Measurements from ENCODE around the gene RAB36.

Gene RAB36

GRCh38 chr22:23137905-23138561 is 7.2 kb upstream of the RAB36 start:
- peak; percentile 67 for DNase-seq (ENCODE audit: low spot score)

DNA sequence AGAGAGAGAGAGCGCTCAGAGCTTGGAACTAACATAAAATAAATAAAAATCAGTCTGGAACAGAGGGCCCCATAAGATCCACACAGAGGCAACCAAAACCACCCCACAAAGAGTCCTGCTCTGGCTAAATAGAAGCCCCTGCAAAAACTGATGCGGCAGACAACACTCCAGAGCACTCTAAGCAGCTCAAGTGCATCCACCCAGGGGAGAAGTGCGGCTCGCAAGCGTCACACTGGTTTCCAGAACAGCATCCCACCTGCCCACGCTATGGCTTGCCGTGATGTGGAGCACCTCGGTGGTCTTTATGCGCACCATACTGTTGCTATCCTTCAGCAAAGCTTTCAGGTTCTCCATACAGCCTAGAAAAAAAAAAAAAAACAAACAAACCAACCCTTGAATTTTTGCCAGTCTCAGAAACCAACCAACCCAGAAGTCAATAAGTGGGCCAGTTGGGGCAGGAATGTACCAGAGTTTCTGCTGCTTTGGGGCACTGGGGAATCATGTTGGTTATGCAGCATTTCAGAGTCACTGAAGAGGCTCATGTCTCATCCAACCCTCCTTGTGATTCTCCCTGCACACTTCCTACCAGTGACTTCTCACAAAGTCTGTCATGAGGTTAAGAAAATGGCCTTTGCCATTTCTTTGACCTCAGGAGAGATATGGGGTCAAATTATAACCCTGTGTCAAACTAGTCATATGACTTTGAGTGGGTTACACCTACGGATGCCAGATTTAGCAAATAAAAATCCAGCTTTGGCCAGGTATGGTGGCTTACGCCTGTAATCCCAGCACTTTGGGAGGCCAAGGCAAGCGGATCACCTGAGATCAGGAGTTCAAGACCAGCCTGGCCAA is 6.5 kb upstream of the RAB36 start:
- no peak for DNase-seq (ENCODE audit: low spot score)

GRCh38 chr22:23140385-23140784 is 4.9 kb upstream of the RAB36 start:
- no peak for DNase-seq (ENCODE audit: low spot score)

DNA sequence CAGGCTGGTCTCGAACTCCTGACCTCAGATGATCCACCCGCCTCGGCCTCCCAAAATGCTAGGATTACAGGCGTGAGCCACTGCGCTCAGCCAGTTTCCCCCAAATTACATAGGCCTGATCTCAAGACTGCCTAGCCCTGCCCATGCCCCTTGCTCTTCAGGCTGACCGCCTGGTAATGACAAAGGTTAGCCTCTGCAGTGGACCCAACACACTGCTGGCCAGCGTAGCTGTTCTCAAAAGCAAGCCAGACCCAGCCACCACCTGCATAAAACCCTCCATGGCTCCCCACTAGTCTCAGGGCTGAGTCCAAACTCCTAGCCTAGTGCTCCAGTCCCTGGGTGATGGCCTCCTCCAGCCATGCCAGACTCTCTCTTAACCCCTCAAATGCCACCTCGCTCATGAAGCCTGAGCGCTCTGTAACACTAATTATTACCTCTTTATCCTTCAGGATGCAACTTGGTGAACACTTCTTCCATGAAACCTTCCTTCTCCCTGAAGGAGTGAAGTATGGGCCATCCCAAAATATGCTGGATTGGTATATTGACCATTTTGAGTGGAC is 2.7 kb upstream of the RAB36 start:
- no peak for DNase-seq (ENCODE audit: low spot score)

- DNase-seq (ENCODE audit: low spot score): no peak
Observed at GRCh38 chr22:23143119-23143518, 2.2 kb upstream of the RAB36 start.

DNA sequence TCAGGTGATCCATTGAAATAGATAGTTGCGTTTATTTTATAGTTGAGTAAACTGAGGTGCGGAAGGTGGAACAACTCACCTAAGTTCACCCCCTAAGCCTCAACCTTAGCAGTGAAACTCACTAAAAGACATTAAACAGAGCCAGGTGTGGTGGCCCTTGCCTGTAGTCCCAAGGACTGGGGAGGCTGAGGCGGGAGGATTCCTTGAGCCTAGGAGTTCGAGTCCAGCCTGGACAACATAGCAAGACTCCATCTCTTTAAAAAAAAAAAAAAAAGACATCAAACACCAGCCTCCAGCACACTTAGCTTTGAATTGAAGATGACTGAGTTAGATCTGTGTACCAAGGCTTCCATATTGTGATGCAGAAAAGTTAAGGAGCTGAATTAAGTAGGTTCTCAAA is 845 bp upstream of the RAB36 start:
- no peak for DNase-seq (ENCODE audit: low spot score)

GRCh38 chr22:23145878-23146470 is 697 bp downstream of the RAB36 start:
- no peak for DNase-seq (ENCODE audit: low spot score)

GRCh38 chr22:23146478-23147205 is 1.4 kb downstream of the RAB36 start:
- DNase-seq (ENCODE audit: low spot score): no peak

DNA sequence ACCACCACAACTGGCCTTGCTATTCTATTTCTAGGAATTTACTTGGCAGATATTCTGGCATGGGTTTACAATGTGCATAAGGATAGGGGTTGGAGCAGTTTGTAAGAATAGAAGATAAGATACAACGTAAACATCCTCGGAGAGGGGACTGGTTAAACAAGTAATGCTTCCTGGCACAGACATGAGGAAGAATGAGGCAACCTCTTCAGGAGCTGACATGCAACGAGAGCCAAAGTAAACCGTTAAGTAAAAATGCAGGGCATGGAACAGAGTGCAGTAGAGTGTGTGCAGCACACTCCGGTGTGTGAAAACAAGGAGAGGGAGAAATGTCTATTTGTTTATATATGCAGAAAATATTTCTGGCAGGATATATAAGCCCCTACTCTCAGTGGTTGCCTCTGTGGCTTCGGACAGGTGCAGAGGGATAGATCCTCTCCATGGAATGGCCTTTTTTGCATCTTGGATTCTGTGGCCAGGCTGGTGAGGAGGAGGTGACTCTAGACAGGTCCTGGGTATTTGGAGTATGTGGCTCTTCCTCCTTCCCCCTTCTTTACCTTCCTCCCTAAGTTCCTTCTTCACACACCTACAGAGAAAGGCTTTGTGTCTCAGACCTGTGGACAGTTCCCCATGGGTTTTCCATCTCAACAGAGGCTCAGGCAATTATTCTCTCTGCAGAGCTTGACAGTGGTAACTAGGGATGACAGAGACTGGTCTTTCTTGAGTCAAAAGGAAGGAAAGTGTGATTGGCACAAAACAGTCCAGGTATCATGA is 2.5 kb downstream of the RAB36 start:
- no peak for DNase-seq (ENCODE audit: low spot score)

GRCh38 chr22:23149743-23150238 is 4.5 kb downstream of the RAB36 start:
- no peak for DNase-seq (ENCODE audit: low spot score)

GRCh38 chr22:23150762-23151161 is 5.5 kb downstream of the RAB36 start:
- DNase-seq (ENCODE audit: low spot score): no peak

DNA sequence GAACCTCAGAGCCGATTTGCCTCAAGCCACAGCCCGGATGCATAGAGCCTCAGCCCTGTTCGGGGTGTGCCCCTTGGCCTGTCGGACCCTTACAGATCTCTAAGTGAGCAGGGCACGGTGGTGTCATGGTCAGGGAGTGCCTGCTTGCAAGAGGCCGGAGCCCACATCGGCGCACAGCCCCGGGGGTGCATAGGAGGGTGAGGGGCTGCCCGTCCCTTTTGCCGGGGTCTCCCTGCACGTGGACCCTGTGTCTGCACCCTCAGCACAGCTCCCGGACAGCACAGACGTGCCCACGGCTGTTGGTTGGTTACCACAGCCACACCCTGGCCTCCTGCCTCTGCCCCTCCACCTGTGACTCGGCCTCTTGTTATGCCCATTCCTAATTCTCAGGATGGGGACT is 6.5 kb downstream of the RAB36 start:
- DNase-seq (ENCODE audit: low spot score): no peak

- DNase-seq (ENCODE audit: low spot score): no peak
Observed at GRCh38 chr22:23152238-23153114, 7.2 kb downstream of the RAB36 start.

- no peak for DNase-seq (ENCODE audit: low spot score)
Observed at GRCh38 chr22:23153994-23154393, 8.7 kb downstream of the RAB36 start.

DNA sequence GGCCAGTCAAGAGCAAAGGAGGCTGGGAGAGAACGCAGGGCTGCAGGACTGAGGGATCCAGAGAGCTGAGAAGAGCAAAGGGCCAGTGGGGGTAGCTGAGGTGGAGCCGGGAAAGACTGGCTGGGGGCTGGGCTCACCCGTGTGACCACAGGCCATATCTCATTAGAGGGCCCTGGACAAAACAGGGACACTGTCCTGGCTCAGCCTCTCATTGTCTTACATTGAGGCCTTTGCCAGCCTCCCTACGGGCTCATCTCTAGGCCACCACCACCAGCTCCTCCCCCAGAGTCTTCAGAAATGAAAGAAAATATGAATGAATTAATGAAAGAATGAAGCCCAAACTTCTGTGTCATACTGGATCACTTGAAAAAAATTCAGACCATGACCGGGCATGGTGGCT is 9.2 kb downstream of the RAB36 start:
- no peak for DNase-seq (ENCODE audit: low spot score)

- no peak for DNase-seq (ENCODE audit: low spot score)
Observed at GRCh38 chr22:23155143-23155542, 9.9 kb downstream of the RAB36 start.

DNA sequence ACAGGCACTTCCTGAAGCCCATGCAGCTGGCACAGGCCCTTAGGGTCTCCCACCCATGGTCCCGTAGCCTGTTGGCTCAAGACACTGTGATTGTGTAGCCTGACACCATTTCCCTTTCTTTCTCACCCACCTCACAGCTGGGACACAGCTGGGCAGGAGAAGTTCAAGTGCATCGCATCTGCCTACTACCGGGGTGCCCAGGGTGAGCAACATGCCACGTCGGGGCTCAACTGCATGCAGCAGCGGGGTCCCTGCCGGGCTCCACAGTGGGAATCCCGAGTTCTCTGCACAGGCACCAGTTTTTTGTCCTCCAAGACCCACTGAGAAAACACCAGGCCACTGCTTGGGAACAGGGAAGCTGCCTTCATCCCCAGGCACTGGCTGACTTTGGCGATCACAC is 10.6 kb downstream of the RAB36 start:
- no peak for DNase-seq (ENCODE audit: low spot score)

DNA sequence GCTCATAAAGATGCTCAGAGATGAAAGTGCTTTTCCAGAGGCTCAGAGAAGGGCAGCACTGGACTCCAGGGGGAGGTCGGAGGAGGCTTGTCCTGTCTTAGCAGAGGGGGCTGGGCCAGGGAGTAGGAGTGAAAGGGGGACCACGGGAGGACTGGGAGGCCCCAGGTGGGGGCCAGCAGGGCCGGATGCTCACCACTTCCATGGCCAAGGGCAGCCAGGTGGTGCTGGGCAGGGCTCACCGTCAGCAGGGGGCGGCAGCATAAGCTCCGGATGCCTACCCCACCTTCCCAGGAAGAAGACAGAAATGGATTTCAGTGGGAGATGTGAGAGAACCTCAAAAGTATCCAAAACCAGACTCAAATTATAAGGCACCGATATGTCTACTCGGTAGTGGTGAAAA is 11.0 kb downstream of the RAB36 start:
- DNase-seq (ENCODE audit: low spot score): no peak

DNA sequence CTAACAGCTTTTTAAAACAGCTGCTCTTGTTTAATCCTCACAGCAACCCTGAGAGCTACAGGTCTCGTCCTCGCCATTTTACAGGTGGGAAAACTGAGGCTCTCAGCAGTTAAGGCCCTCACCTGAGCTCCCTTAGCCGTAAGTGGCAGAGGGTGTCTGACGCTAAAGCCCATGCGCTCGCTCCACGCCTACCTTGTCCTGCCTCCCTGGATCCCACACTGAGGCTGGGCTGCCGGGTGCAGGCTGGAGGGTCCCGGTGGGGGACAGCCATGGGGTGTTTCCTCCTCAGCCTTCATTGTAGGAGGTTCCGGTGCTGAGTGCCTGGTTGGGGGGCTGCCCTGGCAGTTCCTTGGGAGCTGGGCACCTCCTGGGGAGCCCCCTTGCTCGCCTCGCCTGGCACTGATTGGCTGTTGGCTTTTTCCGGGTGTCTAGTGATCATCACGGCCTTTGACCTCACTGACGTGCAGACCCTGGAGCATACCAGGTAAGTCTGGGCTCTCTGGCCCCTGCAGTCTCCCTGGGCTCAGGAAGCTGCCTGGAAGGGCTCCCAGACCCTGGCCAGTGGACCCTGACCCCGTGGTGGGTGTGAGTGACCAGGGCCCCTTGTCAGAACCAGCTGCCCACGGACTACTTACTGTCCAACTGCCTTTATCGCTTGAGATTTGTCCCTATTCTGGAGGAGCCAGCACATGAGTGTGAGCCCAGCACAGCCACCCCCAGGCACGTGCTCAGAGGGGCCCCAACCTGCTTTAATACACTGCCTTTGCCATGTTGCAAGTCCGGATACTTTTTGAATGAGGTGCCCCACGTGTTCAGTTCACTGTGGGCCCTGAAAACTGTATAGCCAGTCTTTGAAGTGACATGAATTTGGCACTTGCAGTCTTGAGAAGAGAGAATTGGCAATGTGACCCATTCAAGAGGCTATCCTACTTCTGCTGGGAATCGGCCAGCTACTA is 12.6 kb downstream of the RAB36 start:
- DNase-seq (ENCODE audit: low spot score): no peak

Measured in CD4-positive, alpha-beta T cell treated with Interleukin-6 at 100 ng/mL for 8 hours (primary cell).